H9 (cell line): ENCODE results near the gene ERFE. TPM values are rescaled to one million over a fixed set of nuclear protein-coding genes. Genes with fewer than 3 reads are reported as not detected.

Source experiments
- DNase-seq: peaks from one replicate; pipeline ENCODE4 v3.0.0-alpha.2; 2017
- H2AFZ ChIP-seq: one replicate; pipeline ENCODE4 v1.6.1; 2013; ENCODE audit warnings: mild to moderate bottlenecking, low read length, control low read depth, moderate library complexity
- H2AK5ac ChIP-seq: 2 replicates; pipeline ENCODE4 v1.6.1; 2013; ENCODE audit warnings: low read length, control low read depth, mixed read lengths; ENCODE audit not compliant: insufficient read length
- H2BK120ac ChIP-seq: one replicate; pipeline ENCODE4 v1.6.1; 2013; ENCODE audit warnings: low read depth, mild to moderate bottlenecking, low read length, control low read depth, inconsistent platforms; ENCODE audit not compliant: poor library complexity, severe bottlenecking
- H2BK12ac ChIP-seq: 2 replicates; pipeline ENCODE4 v1.6.1; 2013; ENCODE audit warnings: low read length, control low read depth, mixed read lengths, low read depth; ENCODE audit not compliant: insufficient read length
- H2BK15ac ChIP-seq: 2 replicates; pipeline ENCODE4 v1.6.1; 2013; ENCODE audit warnings: low read depth, low read length, control low read depth
- H2BK20ac ChIP-seq: one replicate; pipeline ENCODE4 v1.6.1; 2013; ENCODE audit warnings: low read depth, mild to moderate bottlenecking, low read length, control low read depth, inconsistent platforms; ENCODE audit not compliant: poor library complexity, severe bottlenecking
- H2BK5ac ChIP-seq: 2 replicates; pipeline ENCODE4 v1.6.1; 2013; ENCODE audit warnings: low read length, control low read depth, mixed read lengths; ENCODE audit not compliant: insufficient read length
- H3K14ac ChIP-seq: 2 replicates; pipeline ENCODE4 v1.6.1; 2013; ENCODE audit warnings: low read length, control low read depth; ENCODE audit not compliant: insufficient read depth
- H3K18ac ChIP-seq: 2 replicates; pipeline ENCODE4 v1.6.1; 2013; ENCODE audit warnings: low read depth, mild to moderate bottlenecking, mixed read lengths, low read length, control low read depth; ENCODE audit not compliant: insufficient read length
- H3K23ac ChIP-seq: 2 replicates; pipeline ENCODE4 v1.6.1; 2013; ENCODE audit warnings: low read length, control low read depth, mixed read lengths, low read depth; ENCODE audit not compliant: insufficient read length
- H3K23me2 ChIP-seq: 2 replicates; pipeline ENCODE4 v1.6.1; 2013; ENCODE audit warnings: low read depth, mild to moderate bottlenecking, mixed read lengths, low read length, control low read depth; ENCODE audit not compliant: insufficient read length, poor library complexity, severe bottlenecking
- H3K27ac ChIP-seq: 2 replicates; pipeline ENCODE4 v1.5.1; 2013; ENCODE audit warnings: low read length, control low read depth, mixed read lengths, low read depth; ENCODE audit not compliant: insufficient read length
- H3K27me3 ChIP-seq: 2 replicates; pipeline ENCODE4 v1.6.1; 2013; ENCODE audit warnings: low read length, control low read depth, inconsistent platforms; ENCODE audit not compliant: insufficient read depth
- H3K4ac ChIP-seq: 2 replicates; pipeline ENCODE4 v1.6.1; 2013; ENCODE audit warnings: low read depth, mild to moderate bottlenecking, control low read depth, inconsistent platforms, low read length, moderate library complexity
- H3K4me1 ChIP-seq: 2 replicates; pipeline ENCODE4 v1.6.1; 2013; ENCODE audit warnings: low read length, control low read depth, inconsistent platforms; ENCODE audit not compliant: insufficient read depth
- H3K4me2 ChIP-seq: 2 replicates; pipeline ENCODE4 v1.6.1; 2013; ENCODE audit warnings: low read length, control low read depth, mixed read lengths; ENCODE audit not compliant: insufficient read length, insufficient read depth
- H3K56ac ChIP-seq: 2 replicates; pipeline ENCODE4 v1.6.1; 2013; ENCODE audit warnings: low read depth, mild to moderate bottlenecking, mixed read lengths, low read length, control low read depth; ENCODE audit not compliant: insufficient read length
- H3K79me1 ChIP-seq: 2 replicates; pipeline ENCODE4 v1.6.1; 2013; ENCODE audit warnings: low read depth, mild to moderate bottlenecking, moderate library complexity, low read length, control low read depth, inconsistent platforms; ENCODE audit not compliant: insufficient read depth, poor library complexity, severe bottlenecking
- H3K79me2 ChIP-seq: 2 replicates; pipeline ENCODE4 v1.6.1; 2013; ENCODE audit warnings: low read length, control low read depth, inconsistent platforms; ENCODE audit not compliant: insufficient read depth
- H3K9ac ChIP-seq: 2 replicates; pipeline ENCODE4 v1.6.1; 2013; ENCODE audit warnings: low read length, control low read depth, mixed read lengths; ENCODE audit not compliant: insufficient read length; ENCODE audit errors: extremely low read depth
- H3K9me3 ChIP-seq: one replicate; pipeline ENCODE4 v1.6.1; 2013; ENCODE audit warnings: low read depth, low read length, inconsistent platforms; ENCODE audit not compliant: control insufficient read depth
- H3T11ph ChIP-seq: one replicate; pipeline ENCODE4 v1.6.1; 2013; ENCODE audit warnings: mild to moderate bottlenecking, low read length, control low read depth, inconsistent platforms
- H4K20me1 ChIP-seq: one replicate; pipeline ENCODE4 v1.6.1; 2013; ENCODE audit not compliant: control insufficient read depth, insufficient read length, insufficient read depth
- H4K5ac ChIP-seq: 2 replicates; pipeline ENCODE4 v1.6.1; 2013; ENCODE audit warnings: low read depth, mild to moderate bottlenecking, mixed read lengths, low read length, control low read depth; ENCODE audit not compliant: insufficient read length
- H4K8ac ChIP-seq: replicated peaks from 2 replicates; pipeline ENCODE4 v1.6.1; 2013; ENCODE audit warnings: low read length, control low read depth, mixed read lengths, low read depth; ENCODE audit not compliant: insufficient read length
- H4K91ac ChIP-seq: 2 replicates; pipeline ENCODE4 v1.6.1; 2013; ENCODE audit warnings: low read depth, mild to moderate bottlenecking, moderate library complexity, mixed read lengths, low read length, control low read depth; ENCODE audit not compliant: insufficient read length
- H3K27ac Mint-ChIP-seq, 3 experiments: 2 replicates in 2 of 3; 3 replicates in 1 of 3; pipeline ENCODE4 v1.8.0; 2020 to 2021; ENCODE audit warnings: mixed read lengths in 3 of 3, mild to moderate bottlenecking in 1 of 3, moderate library complexity in 1 of 3
- H3K27me3 Mint-ChIP-seq: 2 replicates; pipeline ENCODE4 v1.8.0; 2021; ENCODE audit warnings: low read depth, mild to moderate bottlenecking, moderate library complexity, mixed read lengths
- H3K36me3 Mint-ChIP-seq, 3 experiments: 2 replicates in 2 of 3; 3 replicates in 1 of 3; pipeline ENCODE4 v1.8.0; 2020 to 2021; ENCODE audit warnings: low read depth in 3 of 3, mixed read lengths in 3 of 3; ENCODE audit not compliant: insufficient read depth in 1 of 3
- H3K4me1 Mint-ChIP-seq, 2 experiments: 2 replicates each; pipeline ENCODE4 v1.8.0; 2020; ENCODE audit warnings: mixed read lengths in 2 of 2
- H3K4me3 Mint-ChIP-seq, 2 experiments: 2 replicates in 1 of 2; 3 replicates in 1 of 2; pipeline ENCODE4 v1.8.0; 2020 to 2021; ENCODE audit warnings: mild to moderate bottlenecking in 2 of 2, mixed read lengths in 2 of 2, moderate library complexity in 1 of 2
- H3K9me3 Mint-ChIP-seq, 2 experiments: 2 replicates in 1 of 2; 3 replicates in 1 of 2; pipeline ENCODE4 v1.8.0; 2020; ENCODE audit warnings: mild to moderate bottlenecking in 2 of 2, mixed read lengths in 2 of 2, moderate library complexity in 1 of 2
- total RNA-seq: library from RNA; stranded (reverse); gene quantifications from 2 replicates; pipeline ENCODE4 v1.2.1, GENCODE V29; 2021
- TF ChIP-seq, protein P1 (sequence below): fragments of 200-600 bp; sonication (generic); conservative IDR thresholded peaks from 3 replicates; pipeline ENCODE4 v1.8.0; 2021; ENCODE audit warnings: antibody characterized with exemption, mild to moderate bottlenecking

The ERFE gene
- total RNA-seq, 1 experiment from 2014 or later, result 2.1 TPM

DNA sequence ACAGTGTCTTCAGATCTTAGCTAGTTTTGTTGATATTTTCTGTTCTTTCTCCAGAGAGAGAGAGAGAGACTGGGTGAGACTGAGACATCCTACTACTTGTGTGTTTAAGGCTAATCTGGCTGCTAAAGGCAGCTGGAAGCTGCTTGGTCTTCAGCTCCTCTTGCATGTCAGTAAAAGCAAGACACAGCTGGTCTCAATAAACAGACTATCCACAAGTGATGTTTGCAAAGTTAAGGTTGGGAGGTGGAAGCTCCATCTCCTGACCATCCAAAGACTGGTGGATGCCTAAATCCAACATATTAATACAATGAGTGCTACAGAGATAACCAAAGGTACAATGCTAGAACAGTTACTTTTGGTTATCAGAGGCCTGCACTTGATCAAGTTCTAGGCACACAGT, 17.8 kb downstream of the ERFE start:
- Mint-ChIP-seq H3K27ac (no peak overlapping the region), H3K27me3 (no peaks in the 10 kb centered on the region), H3K4me1 (no peaks in the 10 kb centered on the region), H3K36me3 (peaks cover 12 to 79% (median 61%) of the 10 kb centered on the region in 3 experiments; a peak in 5 of 7 replicates), H3K4me3 (no peak overlapping the region), H3K9me3 (no peaks in the 10 kb centered on the region)
- no peak overlapping the region for H3T11ph ChIP-seq
- H3K14ac ChIP-seq, result no peak overlapping the region
- no peaks in the 10 kb centered on the region for H3K9me3 ChIP-seq
- no peak overlapping the region for H4K91ac ChIP-seq
- H2BK5ac ChIP-seq, result no peak overlapping the region
- no peaks in the 10 kb centered on the region for H3K79me2 ChIP-seq
- H4K20me1 ChIP-seq, result no peaks in the 10 kb centered on the region
- no peak overlapping the region for H3K4me2 ChIP-seq
- H3K27me3 ChIP-seq, result no peaks in the 10 kb centered on the region
- H3K56ac ChIP-seq, result no peak overlapping the region
- H3K79me1 ChIP-seq, result no peaks in the 10 kb centered on the region
- H3K27ac ChIP-seq, result no peak overlapping the region
- no peak overlapping the region for H2BK12ac ChIP-seq
- no peak for DNase-seq
- no peak overlapping the region for H3K23ac ChIP-seq
- H2AK5ac ChIP-seq, result no peak overlapping the region
- H3K18ac ChIP-seq, result no peak overlapping the region
- no peak overlapping the region for H3K4ac ChIP-seq
- H4K5ac ChIP-seq, result no peak overlapping the region
- H2BK120ac ChIP-seq, result no peak overlapping the region
- H4K8ac ChIP-seq, result no peak overlapping the region
- no peaks in the 10 kb centered on the region for H3K23me2 ChIP-seq
- no peaks in the 10 kb centered on the region for H3K4me1 ChIP-seq
- no peak overlapping the region for H2AFZ ChIP-seq
- TF ChIP-seq, protein P1, sequence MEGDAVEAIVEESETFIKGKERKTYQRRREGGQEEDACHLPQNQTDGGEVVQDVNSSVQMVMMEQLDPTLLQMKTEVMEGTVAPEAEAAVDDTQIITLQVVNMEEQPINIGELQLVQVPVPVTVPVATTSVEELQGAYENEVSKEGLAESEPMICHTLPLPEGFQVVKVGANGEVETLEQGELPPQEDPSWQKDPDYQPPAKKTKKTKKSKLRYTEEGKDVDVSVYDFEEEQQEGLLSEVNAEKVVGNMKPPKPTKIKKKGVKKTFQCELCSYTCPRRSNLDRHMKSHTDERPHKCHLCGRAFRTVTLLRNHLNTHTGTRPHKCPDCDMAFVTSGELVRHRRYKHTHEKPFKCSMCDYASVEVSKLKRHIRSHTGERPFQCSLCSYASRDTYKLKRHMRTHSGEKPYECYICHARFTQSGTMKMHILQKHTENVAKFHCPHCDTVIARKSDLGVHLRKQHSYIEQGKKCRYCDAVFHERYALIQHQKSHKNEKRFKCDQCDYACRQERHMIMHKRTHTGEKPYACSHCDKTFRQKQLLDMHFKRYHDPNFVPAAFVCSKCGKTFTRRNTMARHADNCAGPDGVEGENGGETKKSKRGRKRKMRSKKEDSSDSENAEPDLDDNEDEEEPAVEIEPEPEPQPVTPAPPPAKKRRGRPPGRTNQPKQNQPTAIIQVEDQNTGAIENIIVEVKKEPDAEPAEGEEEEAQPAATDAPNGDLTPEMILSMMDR, result no peak
- no peak overlapping the region for H2BK15ac ChIP-seq
- H2BK20ac ChIP-seq, result no peak overlapping the region
- H3K9ac ChIP-seq, result no peak overlapping the region
